ENCODE measurements around the gene HIVEP3.

HIVEP3 gene

GRCh38 chr1:41456847-41457540 lies 461.7 kb downstream of the HIVEP3 start:
- no peak overlapping the region for H3K4me3 ChIP-seq (ENCODE audit: low read length)
- no peak for TF ChIP-seq CTCF (conservative IDR thresholded peaks at IDR 0.05; ENCODE audit: low read length)
- DNase-seq (ENCODE audit: low read depth): peak; percentile 69

Data from AG10803 (cell line).